Cardiac muscle cell (in vitro differentiated cells and primary cell): ENCODE results near the gene SLC25A20. TPM values are rescaled to one million over a fixed set of nuclear protein-coding genes. Genes with fewer than 3 reads are reported as not detected.
A peak's percentile ranks its signal among the peaks of the same experiment; 100 is the strongest.

Source experiments
- DNase-seq, 2 donors: peaks; one replicate each; pipeline versions ENCODE4 v3.0.0 to v3.0.0-alpha.2; 2010 to 2017; ENCODE audit warnings: low read depth in 1 of 2, low spot score in 1 of 2
- H3K27ac ChIP-seq: fragments of 200-600 bp; sonication (generic); 2 replicates; pipeline ENCODE4 v1.5.1; 2016
- H3K27me3 ChIP-seq: fragments of 200-600 bp; sonication (generic); 2 replicates; pipeline ENCODE4 v1.6.0; 2016; ENCODE audit warnings: control low read depth
- H3K36me3 ChIP-seq: fragments of 200-600 bp; sonication (generic); 2 replicates; pipeline ENCODE4 v1.5.1; 2016; ENCODE audit warnings: control low read depth
- H3K4me1 ChIP-seq: fragments of 200-600 bp; sonication (generic); 2 replicates; pipeline ENCODE4 v1.8.1; 2017; ENCODE audit warnings: low read depth, mild to moderate bottlenecking, mixed run types
- H3K4me3 ChIP-seq: fragments of 200-600 bp; sonication (generic); 2 replicates; pipeline ENCODE4 v1.5.1; 2016; ENCODE audit warnings: mild to moderate bottlenecking
- H3K9me3 ChIP-seq: fragments of 200-600 bp; sonication (generic); 2 replicates; pipeline ENCODE4 v1.5.1; 2017; ENCODE audit warnings: low read depth, mild to moderate bottlenecking, control low read depth
- polyA plus RNA-seq: library from polyadenylated mRNA; unstranded; fragments of >200 nt; fragmentation: Nextera tagmentation; extraction: Ambion mirVana; gene quantifications from 2 replicates; pipeline ENCODE4 v1.2.1, GENCODE V29; 2016
- total RNA-seq: library from RNA; depleted of rRNA; stranded (reverse); fragments of >200 nt; gene quantifications from 2 replicates; pipeline ENCODE4 v1.2.3, GENCODE V29; 2016
- TF ChIP-seq, protein P1 (sequence below): IDR thresholded peaks from 2 replicates; pipeline ENCODE4 v1.5.1; 2012; ENCODE audit warnings: low read depth, mild to moderate bottlenecking, low read length

SLC25A20 gene
- total and polyA plus RNA-seq, 2 experiments from 2014 or later, result 25.1 to 28.2 TPM

DNA sequence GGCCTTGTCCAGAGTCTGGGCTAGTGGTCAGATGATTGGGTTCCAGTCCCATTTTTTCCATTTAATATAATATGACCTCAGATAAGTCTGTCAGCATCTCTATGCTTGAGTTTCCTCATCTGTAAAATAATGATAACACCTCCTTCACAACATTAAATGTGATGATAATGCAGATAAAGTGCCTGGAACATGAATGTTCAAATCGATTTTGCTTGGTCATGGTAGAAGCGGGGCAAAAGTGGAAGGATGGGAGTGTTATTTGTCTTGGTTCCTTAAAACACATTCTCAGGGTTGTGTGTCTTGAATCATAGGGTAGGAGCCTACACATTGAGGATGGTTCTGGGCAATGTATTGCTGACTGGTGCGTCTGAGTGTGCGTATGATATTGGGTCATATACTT is 36.8 kb upstream of the SLC25A20 start:
- H3K27me3 ChIP-seq, result no peaks in the 10 kb centered on the region
- H3K4me3 ChIP-seq, result no peak overlapping the region
- no peaks in the 10 kb centered on the region for H3K4me1 ChIP-seq
- H3K27ac ChIP-seq, result no peak overlapping the region
- H3K9me3 ChIP-seq, result no peaks in the 10 kb centered on the region
- DNase-seq, result no peak
- TF ChIP-seq, protein P1, sequence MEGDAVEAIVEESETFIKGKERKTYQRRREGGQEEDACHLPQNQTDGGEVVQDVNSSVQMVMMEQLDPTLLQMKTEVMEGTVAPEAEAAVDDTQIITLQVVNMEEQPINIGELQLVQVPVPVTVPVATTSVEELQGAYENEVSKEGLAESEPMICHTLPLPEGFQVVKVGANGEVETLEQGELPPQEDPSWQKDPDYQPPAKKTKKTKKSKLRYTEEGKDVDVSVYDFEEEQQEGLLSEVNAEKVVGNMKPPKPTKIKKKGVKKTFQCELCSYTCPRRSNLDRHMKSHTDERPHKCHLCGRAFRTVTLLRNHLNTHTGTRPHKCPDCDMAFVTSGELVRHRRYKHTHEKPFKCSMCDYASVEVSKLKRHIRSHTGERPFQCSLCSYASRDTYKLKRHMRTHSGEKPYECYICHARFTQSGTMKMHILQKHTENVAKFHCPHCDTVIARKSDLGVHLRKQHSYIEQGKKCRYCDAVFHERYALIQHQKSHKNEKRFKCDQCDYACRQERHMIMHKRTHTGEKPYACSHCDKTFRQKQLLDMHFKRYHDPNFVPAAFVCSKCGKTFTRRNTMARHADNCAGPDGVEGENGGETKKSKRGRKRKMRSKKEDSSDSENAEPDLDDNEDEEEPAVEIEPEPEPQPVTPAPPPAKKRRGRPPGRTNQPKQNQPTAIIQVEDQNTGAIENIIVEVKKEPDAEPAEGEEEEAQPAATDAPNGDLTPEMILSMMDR, result no peak
- peaks cover 3% of the 10 kb centered on the region for H3K36me3 ChIP-seq

DNA sequence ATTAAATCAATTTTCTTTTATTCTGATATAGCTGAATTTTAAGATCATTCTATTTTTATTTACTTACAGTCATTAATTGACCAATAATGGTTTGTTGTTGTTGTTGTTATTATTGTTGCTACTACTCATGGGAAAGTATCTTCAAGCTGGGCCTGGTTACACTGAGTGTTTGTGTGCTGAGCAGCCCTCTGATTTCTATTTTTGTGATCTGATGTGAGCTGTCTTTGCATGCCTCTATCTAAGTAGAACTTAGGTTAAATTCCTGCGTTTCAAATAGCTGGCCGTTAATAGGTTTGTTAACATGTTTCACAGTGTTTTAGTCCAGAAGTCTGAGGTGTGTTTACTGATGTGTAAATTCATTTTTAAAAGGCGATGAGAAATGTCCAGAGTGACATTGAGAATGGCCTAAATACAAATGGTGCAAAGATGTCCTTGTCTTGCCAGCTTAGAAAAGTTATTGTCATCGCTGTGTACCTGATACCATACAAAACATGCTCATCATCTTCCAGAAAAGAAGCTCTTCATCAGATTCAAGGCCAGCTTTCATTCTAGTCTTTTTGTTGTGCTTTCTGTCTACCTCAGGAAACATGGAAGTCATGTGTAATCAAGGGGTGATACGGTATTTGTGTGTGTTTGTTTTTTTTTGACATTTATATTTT is 35.8 kb upstream of the SLC25A20 start:
- Histone ChIP-seq H3K36me3 (peaks cover 5% of the 10 kb centered on the region), H3K4me1 (no peaks in the 10 kb centered on the region), H3K9me3 (no peaks in the 10 kb centered on the region), H3K27ac (no peak overlapping the region), H3K4me3 (no peak overlapping the region), H3K27me3 (no peaks in the 10 kb centered on the region)
- TF ChIP-seq, protein P1, result no peak
- no peak for DNase-seq

DNA sequence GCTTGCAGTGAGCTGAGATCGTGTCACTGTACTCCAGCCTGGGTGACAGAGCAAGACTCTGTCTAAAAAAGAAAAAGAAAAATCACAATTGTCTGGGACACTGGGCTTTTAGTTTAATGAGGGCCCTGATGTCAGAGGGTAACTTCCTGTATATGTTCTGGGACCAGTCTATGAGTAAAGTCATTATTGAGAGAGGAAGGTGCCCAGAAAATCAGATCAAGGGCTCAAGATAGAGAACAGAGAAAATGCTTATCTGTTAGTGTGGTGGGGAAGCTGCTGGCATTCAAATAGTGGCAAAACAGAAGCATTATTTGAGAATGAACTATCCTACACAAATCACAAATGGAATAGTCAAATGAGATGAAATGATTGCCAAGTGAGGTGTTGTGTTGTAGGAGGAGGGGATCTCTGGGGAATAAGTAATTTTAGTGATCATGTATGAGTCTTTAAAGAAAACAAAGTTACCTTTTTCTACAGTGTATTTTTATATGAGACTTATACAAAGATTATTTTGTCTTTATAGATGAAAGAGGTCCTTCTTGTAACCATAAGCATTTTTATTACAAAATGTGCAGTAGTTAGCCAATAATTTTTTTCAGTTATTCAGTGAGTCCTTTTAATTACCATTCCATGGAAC is 33.4 kb upstream of the SLC25A20 start:
- TF ChIP-seq, protein P1, result no peak
- H3K4me1 ChIP-seq, result peaks cover 3% of the 10 kb centered on the region
- H3K36me3 ChIP-seq, result peaks cover 13% of the 10 kb centered on the region
- no peaks in the 10 kb centered on the region for H3K27me3 ChIP-seq
- no peaks in the 10 kb centered on the region for H3K9me3 ChIP-seq
- no peak for DNase-seq
- H3K4me3 ChIP-seq, result no peak overlapping the region
- peak overlapping the region; percentile 2 for H3K27ac ChIP-seq

DNA sequence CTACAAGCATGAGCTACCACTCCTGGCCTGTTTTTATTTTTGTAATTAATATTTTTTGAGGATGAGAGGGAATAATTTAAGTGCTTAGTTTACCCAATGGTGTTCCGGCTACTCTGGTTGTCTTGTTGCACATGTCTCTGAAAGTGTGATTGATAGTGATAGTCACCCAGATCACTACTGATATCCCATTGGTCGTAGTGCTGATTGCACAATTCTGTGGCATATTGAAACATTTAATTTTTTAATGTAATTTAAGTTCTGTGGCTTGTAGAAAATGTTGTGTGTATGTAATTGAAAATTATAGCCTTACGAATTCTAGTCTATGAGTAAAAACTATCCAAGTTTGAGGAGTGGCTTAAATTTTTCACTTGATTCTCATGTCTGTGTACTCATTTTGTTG is 31.9 kb upstream of the SLC25A20 start:
- no peaks in the 10 kb centered on the region for H3K27me3 ChIP-seq
- H3K4me3 ChIP-seq, result no peak overlapping the region
- no peak overlapping the region for H3K27ac ChIP-seq
- TF ChIP-seq, protein P1, result no peak
- no peak for DNase-seq
- peaks cover 8% of the 10 kb centered on the region for H3K4me1 ChIP-seq
- H3K9me3 ChIP-seq, result no peaks in the 10 kb centered on the region
- H3K36me3 ChIP-seq, result peaks cover 17% of the 10 kb centered on the region

DNA sequence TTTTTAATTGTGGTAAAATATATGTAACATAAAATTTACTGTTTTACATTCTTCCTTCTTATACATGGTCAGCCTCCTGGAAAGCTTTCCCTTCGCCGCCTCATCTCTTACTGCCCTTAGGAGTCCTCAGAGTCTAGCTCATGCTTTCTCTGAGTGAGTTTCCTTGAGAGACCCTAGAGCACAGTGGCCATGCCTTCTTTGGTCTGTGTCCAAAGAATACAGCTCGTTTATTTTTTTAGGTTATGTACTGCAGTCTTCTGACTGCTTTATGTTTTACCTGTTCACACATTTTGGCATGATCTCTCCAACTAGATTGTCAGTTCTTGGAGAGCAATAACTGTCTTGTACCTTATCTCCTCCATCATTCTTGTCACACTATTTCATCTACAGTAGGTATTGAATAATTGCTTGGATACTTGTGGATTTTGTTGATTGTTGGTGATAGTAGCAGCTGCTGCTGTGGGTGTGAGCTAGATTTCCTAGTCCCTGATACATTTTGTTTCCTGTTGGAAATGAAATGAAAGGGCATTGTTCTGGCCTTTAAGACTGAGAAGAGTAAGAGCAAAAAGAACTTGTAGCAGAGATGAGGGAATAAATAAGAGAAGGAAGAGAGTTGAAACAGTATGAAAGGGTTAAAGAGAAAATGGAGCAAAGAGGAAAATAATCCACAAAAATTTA is 30.8 kb upstream of the SLC25A20 start:
- H3K9me3 ChIP-seq, result no peaks in the 10 kb centered on the region
- peaks cover 8% of the 10 kb centered on the region for H3K4me1 ChIP-seq
- DNase-seq, result peak in 1 of 2 donors; percentile 29
- TF ChIP-seq, protein P1, result no peak
- peaks cover 19% of the 10 kb centered on the region for H3K36me3 ChIP-seq
- no peak overlapping the region for H3K4me3 ChIP-seq
- H3K27me3 ChIP-seq, result no peaks in the 10 kb centered on the region
- H3K27ac ChIP-seq, result no peak overlapping the region
